HUES64 (cell line): ENCODE measurements around the gene NCOR2.
"Not testable (repeated sequence)": the region's sequence is repeated elsewhere in the genome, so short reads cannot be mapped to it uniquely, and the experiment has no call there.

Source experiments
- H3K27ac ChIP-seq: 2 replicates; pipeline ENCODE4 v1.7.0; 2013; ENCODE audit warnings: low read depth, low read length, inconsistent platforms
- H3K27me3 ChIP-seq: 2 replicates; pipeline ENCODE4 v1.6.1; 2013; ENCODE audit warnings: mild to moderate bottlenecking, low read length; ENCODE audit not compliant: insufficient read depth
- H3K36me3 ChIP-seq: 2 replicates; pipeline ENCODE4 v1.6.1; 2013; ENCODE audit warnings: mild to moderate bottlenecking, low read length; ENCODE audit not compliant: insufficient read depth
- H3K4me1 ChIP-seq: 2 replicates; pipeline ENCODE4 v1.6.1; 2013; ENCODE audit warnings: mild to moderate bottlenecking, low read length, moderate library complexity; ENCODE audit not compliant: insufficient read depth
- H3K4me3 ChIP-seq: 2 replicates; pipeline ENCODE4 v1.5.1; 2013; ENCODE audit warnings: mild to moderate bottlenecking, low read length, moderate library complexity
- H3K9ac ChIP-seq: 2 replicates; pipeline ENCODE4 v1.6.1; 2013; ENCODE audit warnings: mild to moderate bottlenecking, low read depth, low read length
- H3K9me3 ChIP-seq: 2 replicates; pipeline ENCODE4 v1.6.1; 2013; ENCODE audit warnings: low read depth, low read length; ENCODE audit not compliant: insufficient read depth
- WGBS: fragments of 150-250, 120-280 bp; methylation state at CpG from one replicate; pipeline ENCODE4 v1.1.7; 2013; ENCODE audit warnings: missing lambda C conversion rate; 5-methylcytosine and 5-hydroxymethylcytosine counted together

The NCOR2 gene

GRCh38 chr12:124595444-124595843 is 28.0 kb upstream of the NCOR2 start:
- H3K9ac ChIP-seq, result no peak overlapping the region
- 95% methylated on average over 4 of the region's 4 CpGs for WGBS
- no peaks in the 10 kb centered on the region for H3K27me3 ChIP-seq
- H3K36me3 ChIP-seq, result no peaks in the 10 kb centered on the region
- H3K9me3 ChIP-seq, result no peaks in the 10 kb centered on the region
- no peaks in the 10 kb centered on the region for H3K4me1 ChIP-seq
- no peak overlapping the region for H3K27ac ChIP-seq
- no peak overlapping the region for H3K4me3 ChIP-seq

- H3K36me3 ChIP-seq, result no peaks in the 10 kb centered on the region
- no peak overlapping the region for H3K4me3 ChIP-seq
Measured at GRCh38 chr12:124594851-124595250, 27.4 kb upstream of the NCOR2 start.

GRCh38 chr12:124593851-124594401 is 26.5 kb upstream of the NCOR2 start:
- Histone ChIP-seq H3K9me3 (no peaks in the 10 kb centered on the region), H3K9ac (no peak overlapping the region), H3K36me3 (no peaks in the 10 kb centered on the region), H3K4me1 (no peaks in the 10 kb centered on the region), H3K27me3 (no peaks in the 10 kb centered on the region), H3K4me3 (no peak overlapping the region), H3K27ac (no peak overlapping the region)
- WGBS, result 95% methylated on average over 5 of the region's 5 CpGs

More at GRCh38 chr12:124594851-124595250, 27.4 kb upstream of the NCOR2 start:
- no peaks in the 10 kb centered on the region for H3K4me1 ChIP-seq
- no peak overlapping the region for H3K27ac ChIP-seq
- no peak overlapping the region for H3K9ac ChIP-seq
- 96% methylated on average over 6 of the region's 6 CpGs for WGBS
- H3K27me3 ChIP-seq, result no peaks in the 10 kb centered on the region
- H3K9me3 ChIP-seq, result no peaks in the 10 kb centered on the region

GRCh38 chr12:124593176-124593575 is 25.8 kb upstream of the NCOR2 start:
- Histone ChIP-seq H3K27me3 (no peaks in the 10 kb centered on the region), H3K9me3 (no peaks in the 10 kb centered on the region), H3K9ac (no peak overlapping the region; the same call in 1 of the 2 replicates), H3K4me1 (no peaks in the 10 kb centered on the region), H3K4me3 (no peak overlapping the region), H3K27ac (no peak overlapping the region), H3K36me3 (no peaks in the 10 kb centered on the region)
- WGBS, result 85% methylated on average over 14 of the region's 14 CpGs

- 81% methylated on average over 21 of the region's 21 CpGs for WGBS
- Histone ChIP-seq H3K36me3 (no peaks in the 10 kb centered on the region), H3K9me3 (no peaks in the 10 kb centered on the region), H3K9ac (no peak overlapping the region; the same call in 1 of the 2 replicates), H3K4me3 (no peak overlapping the region), H3K27ac (no peak overlapping the region), H3K27me3 (no peaks in the 10 kb centered on the region), H3K4me1 (no peaks in the 10 kb centered on the region)
Measured at GRCh38 chr12:124592481-124593160, 25.2 kb upstream of the NCOR2 start.

- WGBS, result 76% methylated on average over 6 of the region's 6 CpGs
- H3K27ac ChIP-seq, result no peak overlapping the region
- H3K9me3 ChIP-seq, result no peaks in the 10 kb centered on the region
- H3K4me1 ChIP-seq, result no peaks in the 10 kb centered on the region
- no peak overlapping the region for H3K4me3 ChIP-seq
- no peak overlapping the region for H3K9ac ChIP-seq
- H3K36me3 ChIP-seq, result no peaks in the 10 kb centered on the region
- H3K27me3 ChIP-seq, result no peaks in the 10 kb centered on the region
Measured at GRCh38 chr12:124592050-124592449, 24.6 kb upstream of the NCOR2 start.

- H3K4me3 ChIP-seq, result no peak overlapping the region
- 95% methylated on average over 6 of the region's 6 CpGs for WGBS
- H3K27me3 ChIP-seq, result no peaks in the 10 kb centered on the region
- no peaks in the 10 kb centered on the region for H3K4me1 ChIP-seq
- H3K36me3 ChIP-seq, result no peaks in the 10 kb centered on the region
- H3K9ac ChIP-seq, result no peak overlapping the region
- no peak overlapping the region for H3K27ac ChIP-seq
- no peaks in the 10 kb centered on the region for H3K9me3 ChIP-seq
Measured at GRCh38 chr12:124590447-124590846, 23.0 kb upstream of the NCOR2 start.

- Histone ChIP-seq H3K9ac (no peak overlapping the region), H3K27me3 (no peaks in the 10 kb centered on the region), H3K4me3 (no peak overlapping the region), H3K36me3 (no peaks in the 10 kb centered on the region), H3K9me3 (no peaks in the 10 kb centered on the region), H3K27ac (no peak overlapping the region), H3K4me1 (no peaks in the 10 kb centered on the region)
- WGBS, result 79% methylated on average over 9 of the region's 9 CpGs
Measured at GRCh38 chr12:124588751-124589267, 21.4 kb upstream of the NCOR2 start.

GRCh38 chr12:124588018-124588634 is 20.7 kb upstream of the NCOR2 start:
- H3K27me3 ChIP-seq, result no peaks in the 10 kb centered on the region
- H3K4me1 ChIP-seq, result no peaks in the 10 kb centered on the region
- no peaks in the 10 kb centered on the region for H3K36me3 ChIP-seq
- H3K9me3 ChIP-seq, result no peaks in the 10 kb centered on the region
- no peak overlapping the region for H3K9ac ChIP-seq
- 93% methylated on average over 4 of the region's 4 CpGs for WGBS
- no peak overlapping the region for H3K4me3 ChIP-seq
- H3K27ac ChIP-seq, result no peak overlapping the region

- H3K4me3 ChIP-seq, result no peak overlapping the region
- no peaks in the 10 kb centered on the region for H3K36me3 ChIP-seq
- H3K27ac ChIP-seq, result no peak overlapping the region
- H3K9ac ChIP-seq, result no peak overlapping the region
- no peaks in the 10 kb centered on the region for H3K27me3 ChIP-seq
- no peaks in the 10 kb centered on the region for H3K9me3 ChIP-seq
- WGBS, result 86% methylated on average over 11 of the region's 11 CpGs
- H3K4me1 ChIP-seq, result no peaks in the 10 kb centered on the region
Measured at GRCh38 chr12:124586756-124587155, 19.3 kb upstream of the NCOR2 start.

- not testable (repeated sequence) for H3K27me3 ChIP-seq, H3K4me3 ChIP-seq, H3K4me1 ChIP-seq, H3K36me3 ChIP-seq, H3K27ac ChIP-seq, H3K9ac ChIP-seq, H3K9me3 ChIP-seq
- WGBS, result 96% methylated on average over 6 of the region's 7 CpGs
Measured at GRCh38 chr12:124584494-124584893, 17.1 kb upstream of the NCOR2 start.
